ENCODE data around the gene GPSM1.

Gene GPSM1

DNA sequence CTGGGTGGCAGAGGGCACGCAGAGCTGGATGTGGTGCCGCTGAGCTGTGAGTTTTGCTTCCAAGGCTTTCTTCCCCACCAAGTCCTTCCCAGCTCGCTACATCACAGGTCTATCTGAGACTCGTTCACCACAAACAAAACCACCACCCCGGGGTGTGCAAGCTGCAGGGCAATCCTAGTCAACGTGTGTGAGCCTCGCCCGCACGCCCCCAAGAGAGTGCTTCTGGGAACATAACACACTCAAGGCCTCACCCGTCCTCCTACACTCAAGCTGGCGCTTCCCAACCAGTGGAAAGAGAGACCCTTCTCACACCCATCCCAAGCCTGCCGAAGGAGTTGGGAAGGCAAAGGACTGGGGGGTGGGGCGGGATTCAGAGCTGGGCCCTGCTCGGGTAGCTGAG, 62.1 kb downstream of the GPSM1 start:
- TF ChIP-seq, protein P1, sequence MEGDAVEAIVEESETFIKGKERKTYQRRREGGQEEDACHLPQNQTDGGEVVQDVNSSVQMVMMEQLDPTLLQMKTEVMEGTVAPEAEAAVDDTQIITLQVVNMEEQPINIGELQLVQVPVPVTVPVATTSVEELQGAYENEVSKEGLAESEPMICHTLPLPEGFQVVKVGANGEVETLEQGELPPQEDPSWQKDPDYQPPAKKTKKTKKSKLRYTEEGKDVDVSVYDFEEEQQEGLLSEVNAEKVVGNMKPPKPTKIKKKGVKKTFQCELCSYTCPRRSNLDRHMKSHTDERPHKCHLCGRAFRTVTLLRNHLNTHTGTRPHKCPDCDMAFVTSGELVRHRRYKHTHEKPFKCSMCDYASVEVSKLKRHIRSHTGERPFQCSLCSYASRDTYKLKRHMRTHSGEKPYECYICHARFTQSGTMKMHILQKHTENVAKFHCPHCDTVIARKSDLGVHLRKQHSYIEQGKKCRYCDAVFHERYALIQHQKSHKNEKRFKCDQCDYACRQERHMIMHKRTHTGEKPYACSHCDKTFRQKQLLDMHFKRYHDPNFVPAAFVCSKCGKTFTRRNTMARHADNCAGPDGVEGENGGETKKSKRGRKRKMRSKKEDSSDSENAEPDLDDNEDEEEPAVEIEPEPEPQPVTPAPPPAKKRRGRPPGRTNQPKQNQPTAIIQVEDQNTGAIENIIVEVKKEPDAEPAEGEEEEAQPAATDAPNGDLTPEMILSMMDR (IDR thresholded peaks at IDR 0.05; ENCODE audit: borderline replicate concordance, insufficient read depth, low read depth, low read length) = no peak
- no peak overlapping the region for H3K4me3 ChIP-seq (ENCODE audit: low read depth, low read length)

DNA sequence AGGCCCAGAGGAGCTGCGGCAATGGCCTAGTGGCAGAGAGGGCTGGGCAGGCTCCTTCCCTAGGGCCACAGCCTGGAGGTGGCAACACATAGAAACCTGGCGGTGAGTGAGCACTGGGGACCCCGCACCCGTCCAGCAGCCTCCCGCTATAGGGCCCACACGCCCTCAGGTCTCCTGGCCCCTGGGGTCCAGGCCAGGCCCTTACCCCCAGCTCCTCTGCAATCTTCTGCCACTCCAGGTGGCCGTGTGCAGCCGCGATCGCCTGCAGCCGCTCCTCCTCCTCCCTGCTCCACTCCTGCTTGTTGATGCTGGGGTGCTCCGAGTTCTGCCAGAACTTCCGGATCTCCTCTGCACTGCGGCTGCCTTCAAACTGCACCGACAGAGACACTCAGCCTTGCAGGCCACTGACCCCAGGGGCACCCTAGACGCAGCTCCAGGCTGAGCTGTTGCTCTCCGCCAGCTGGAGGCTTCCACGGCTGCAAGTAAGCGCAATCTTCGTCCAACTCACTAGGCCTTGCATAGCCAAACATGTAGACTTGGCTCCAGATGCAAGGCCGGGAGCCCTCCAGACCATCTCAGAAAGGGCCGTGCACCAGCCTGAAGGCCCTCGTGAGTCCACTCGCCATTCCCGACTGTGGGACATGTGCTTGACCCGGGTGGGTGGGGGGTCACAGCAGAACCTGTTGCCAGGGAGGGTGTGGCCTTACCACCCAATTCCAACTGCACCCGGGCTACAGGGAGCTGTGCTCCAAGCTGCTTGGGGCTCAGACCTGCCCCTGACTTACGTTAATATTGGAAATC, 64.6 kb downstream of the GPSM1 start:
- H3K4me3 ChIP-seq (ENCODE audit: low read depth, low read length) = no peak overlapping the region
- TF ChIP-seq, protein P1 (IDR thresholded peaks at IDR 0.05; ENCODE audit: borderline replicate concordance, insufficient read depth, low read depth, low read length) = no peak

DNA sequence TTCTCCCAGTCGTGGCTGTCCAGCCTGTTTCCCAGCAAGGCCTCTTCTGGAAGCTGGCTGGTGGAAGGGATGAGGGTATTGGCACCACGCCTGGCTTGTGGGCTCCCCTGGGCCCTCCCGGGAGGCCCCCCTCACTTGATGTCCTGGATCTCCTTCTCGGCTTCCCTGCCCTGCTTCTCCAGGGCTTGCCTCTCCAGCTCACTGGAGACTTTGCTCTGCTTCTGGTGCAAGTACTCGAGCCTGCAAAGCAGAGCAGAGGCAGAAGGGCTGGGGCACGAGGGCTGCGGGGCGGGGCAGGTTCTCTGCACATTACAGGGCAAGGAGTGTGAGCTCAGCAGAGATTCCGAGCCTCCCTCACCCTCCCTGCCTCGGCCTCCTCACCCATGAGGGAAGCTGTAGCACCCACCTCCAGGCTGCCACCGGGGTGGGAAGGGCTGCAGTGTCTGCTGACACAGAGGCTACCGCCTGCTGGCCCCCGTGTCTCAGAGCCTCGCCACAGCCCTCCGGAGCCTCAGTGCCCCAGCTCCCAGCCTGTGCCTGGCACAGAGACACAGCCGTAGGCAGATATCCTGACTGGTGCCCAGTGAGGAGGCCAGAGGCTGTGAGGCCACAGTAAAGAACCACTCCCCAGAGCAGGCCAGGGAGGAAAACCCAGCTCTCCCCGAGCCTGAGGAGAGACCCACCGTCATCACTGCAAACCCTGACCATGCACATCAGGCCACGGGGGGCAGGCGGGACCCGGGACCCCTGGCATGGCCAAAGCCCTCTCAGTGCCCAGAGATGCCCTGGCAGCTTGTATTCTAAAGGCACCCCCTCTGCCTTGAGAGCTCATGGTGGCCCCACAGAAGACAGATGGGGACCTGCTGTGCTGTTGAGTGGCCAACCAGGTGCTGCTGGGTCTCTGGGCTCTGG, 65.5 kb downstream of the GPSM1 start:
- H3K4me3 ChIP-seq (ENCODE audit: low read depth, low read length) = no peak overlapping the region
- TF ChIP-seq, protein P1 (IDR thresholded peaks at IDR 0.05; ENCODE audit: borderline replicate concordance, insufficient read depth, low read depth, low read length) = no peak

DNA sequence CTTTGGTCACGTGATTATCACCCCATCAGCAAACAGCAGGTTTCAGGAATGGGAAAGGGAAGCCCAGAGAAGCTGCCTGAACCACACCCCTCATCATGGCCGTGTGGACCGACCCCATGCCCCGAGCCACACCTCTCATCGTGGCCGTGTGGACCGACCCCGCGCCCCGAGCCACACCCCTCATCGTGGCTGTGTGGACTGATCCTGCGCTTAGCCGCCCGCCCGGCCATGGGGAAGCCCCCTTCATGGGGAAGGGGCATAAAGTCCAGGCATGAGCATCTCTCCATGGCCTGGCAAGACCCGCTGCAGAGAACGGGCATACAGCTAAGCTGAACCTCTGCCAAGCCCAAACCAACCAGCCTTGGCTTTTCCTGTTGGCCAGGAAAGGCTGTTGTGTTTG, 66.2 kb downstream of the GPSM1 start:
- no peak overlapping the region for H3K4me3 ChIP-seq (ENCODE audit: low read depth, low read length)
- TF ChIP-seq, protein P1 (IDR thresholded peaks at IDR 0.05; ENCODE audit: borderline replicate concordance, insufficient read depth, low read depth, low read length) = no peak

DNA sequence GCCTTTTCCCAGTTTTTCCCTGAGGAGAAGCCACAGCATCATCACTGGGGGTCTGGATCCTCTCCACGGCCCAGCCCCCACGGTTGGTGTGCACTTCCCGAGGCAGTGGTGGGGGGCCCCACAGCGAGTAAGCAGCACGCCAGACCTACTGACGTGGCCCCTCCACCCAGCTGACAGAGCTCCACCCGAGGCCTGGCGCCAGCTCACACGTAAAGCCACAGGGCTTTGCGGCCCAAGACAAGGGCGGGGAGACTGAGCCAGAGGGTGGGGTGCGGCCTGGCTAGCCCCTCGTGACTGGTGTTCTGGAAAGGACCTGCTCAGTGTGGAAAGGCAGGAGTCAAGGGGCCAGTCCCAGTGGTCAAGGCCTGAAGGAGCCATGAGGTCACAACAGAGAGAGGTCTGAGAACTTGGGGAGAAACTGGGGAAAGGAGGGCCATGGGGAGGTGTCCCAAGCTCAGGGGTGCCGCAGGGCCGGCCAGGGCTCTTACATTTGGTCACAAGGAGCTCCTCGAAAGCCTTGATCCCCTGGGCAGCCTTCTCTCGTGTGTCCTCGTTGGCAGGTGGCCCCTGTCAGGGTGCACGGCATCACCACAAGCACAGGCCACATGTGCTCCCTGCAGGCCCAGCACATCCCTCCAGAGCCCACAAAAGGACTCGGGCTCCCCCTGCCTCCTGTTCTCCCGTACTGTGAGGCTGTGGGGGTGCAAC, 67.1 kb downstream of the GPSM1 start:
- H3K4me3 ChIP-seq (ENCODE audit: low read depth, low read length) = no peak overlapping the region
- TF ChIP-seq, protein P1 (IDR thresholded peaks at IDR 0.05; ENCODE audit: borderline replicate concordance, insufficient read depth, low read depth, low read length) = no peak

DNA sequence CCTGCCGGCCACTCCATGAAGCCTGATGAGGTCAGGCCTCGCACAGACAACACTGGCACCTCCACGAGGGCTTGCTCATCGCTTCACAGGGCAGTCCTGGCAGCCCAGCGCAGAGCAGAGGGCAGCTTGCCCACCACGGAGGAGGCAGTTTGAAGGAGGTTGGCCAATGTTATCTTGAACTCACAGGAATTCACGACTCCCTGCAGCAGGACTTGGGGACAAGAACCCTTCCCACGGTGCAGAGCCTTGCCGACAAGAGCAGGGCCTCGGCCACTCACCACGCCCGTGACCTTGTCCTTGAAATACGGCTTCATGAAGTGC, 67.6 kb downstream of the GPSM1 start:
- H3K4me3 ChIP-seq (ENCODE audit: low read depth, low read length) = no peak overlapping the region
- TF ChIP-seq, protein P1 (IDR thresholded peaks at IDR 0.05; ENCODE audit: borderline replicate concordance, insufficient read depth, low read depth, low read length) = no peak
